HepG2 (cell line): ENCODE results near the gene ITGB1. TPM values are rescaled to one million over a fixed set of nuclear protein-coding genes. Genes with fewer than 3 reads are reported as not detected.

Source experiments
- FOXA1 ChIP-seq, 2 experiments: fragments of 450-650 bp in 1 of 2; sonication (generic) in 1 of 2; formaldehyde crosslinking in 1 of 2; IDR thresholded peaks; 2 replicates each; pipeline versions ENCODE4 v1.4.0 to v1.6.1; 2016 to 2020; ENCODE audit warnings: missing genetic modification reagents in 1 of 2
- GABPA ChIP-seq, 2 experiments: IDR thresholded peaks; 2 replicates each; pipeline ENCODE4 v1.6.1; 2011 to 2016; ENCODE audit warnings: low read depth in 2 of 2, low read length in 1 of 2, missing biosample characterization in 1 of 2, missing genetic modification characterization in 1 of 2
- ISX ChIP-seq: sonication (generic); formaldehyde crosslinking; conservative IDR thresholded peaks from 2 replicates; pipeline ENCODE4 v1.5.0; 2020; ENCODE audit warnings: missing genetic modification reagents
- JARID2 ChIP-seq: sonication (generic); formaldehyde crosslinking; IDR thresholded peaks from 2 replicates; pipeline ENCODE4 v1.8.1; 2023; ENCODE audit warnings: missing genetic modification reagents, inconsistent platforms; ENCODE audit not compliant: insufficient replicate concordance
- PAXIP1 ChIP-seq: sonication (generic); formaldehyde crosslinking; conservative IDR thresholded peaks from 2 replicates; pipeline ENCODE4 v1.4.0; 2020; ENCODE audit warnings: mild to moderate bottlenecking, missing genetic modification reagents, moderate library complexity
- THAP11 ChIP-seq: IDR thresholded peaks from 2 replicates; pipeline ENCODE4 v1.6.1; 2016; ENCODE audit warnings: missing biosample characterization, missing genetic modification reagents
- ZNF343 ChIP-seq: sonication (generic); formaldehyde crosslinking; IDR thresholded peaks from 2 replicates; pipeline ENCODE4 v1.4.0; 2020; ENCODE audit warnings: mild to moderate bottlenecking, missing genetic modification reagents
- ZNF646 ChIP-seq: sonication (generic); formaldehyde crosslinking; IDR thresholded peaks from 2 replicates; pipeline ENCODE4 v1.9.0; 2021; ENCODE audit warnings: mild to moderate bottlenecking, missing genetic modification reagents
- ZNF670 ChIP-seq: sonication (generic); formaldehyde crosslinking; IDR thresholded peaks from 2 replicates; pipeline ENCODE4 v1.8.0; 2022; ENCODE audit warnings: mild to moderate bottlenecking, missing genetic modification reagents, borderline replicate concordance
- polyA plus RNA-seq, 8 experiments: library from polyadenylated mRNA; depleted of rRNA in 3 of 8; stranded (reverse) in 7 of 8; unstranded in 1 of 8; fragments of >200 nt; fragmentation: Illumina TruSeq in 4 of 8; extraction: Trizol in 4 of 8; gene quantifications; 2 replicates each; pipeline versions ENCODE4 v1.2.1 to v1.2.3, GENCODE V29; 2011 to 2016; ENCODE audit warnings: low read depth in 4 of 8, missing spikeins in 1 of 8, mixed read lengths in 1 of 8; ENCODE audit not compliant: insufficient read depth in 1 of 8
- total RNA-seq, 5 experiments: library from RNA; depleted of rRNA; stranded (reverse); fragments of >200 nt; fragmentation: Illumina TruSeq; extraction: Trizol; gene quantifications; 2 replicates each; pipeline ENCODE4 v1.2.3, GENCODE V29; 2016; ENCODE audit warnings: low read depth in 1 of 5
- TF ChIP-seq, protein P1 (sequence below): sonication (generic); formaldehyde crosslinking; IDR thresholded peaks from 2 replicates; pipeline ENCODE4 v1.4.0; 2020; ENCODE audit warnings: mild to moderate bottlenecking, missing genetic modification reagents
- TF ChIP-seq, protein P2 (sequence below): sonication (generic); formaldehyde crosslinking; IDR thresholded peaks from 2 replicates; pipeline ENCODE4 v1.4.0; 2020; ENCODE audit warnings: missing genetic modification reagents

ITGB1 gene
- total and polyA plus RNA-seq, 2 of the 13 experiments (the other 11 are each of a cell fraction or from before 2014, with no cell fraction given): 190 to 204 TPM

- TF ChIP-seq, protein P1, sequence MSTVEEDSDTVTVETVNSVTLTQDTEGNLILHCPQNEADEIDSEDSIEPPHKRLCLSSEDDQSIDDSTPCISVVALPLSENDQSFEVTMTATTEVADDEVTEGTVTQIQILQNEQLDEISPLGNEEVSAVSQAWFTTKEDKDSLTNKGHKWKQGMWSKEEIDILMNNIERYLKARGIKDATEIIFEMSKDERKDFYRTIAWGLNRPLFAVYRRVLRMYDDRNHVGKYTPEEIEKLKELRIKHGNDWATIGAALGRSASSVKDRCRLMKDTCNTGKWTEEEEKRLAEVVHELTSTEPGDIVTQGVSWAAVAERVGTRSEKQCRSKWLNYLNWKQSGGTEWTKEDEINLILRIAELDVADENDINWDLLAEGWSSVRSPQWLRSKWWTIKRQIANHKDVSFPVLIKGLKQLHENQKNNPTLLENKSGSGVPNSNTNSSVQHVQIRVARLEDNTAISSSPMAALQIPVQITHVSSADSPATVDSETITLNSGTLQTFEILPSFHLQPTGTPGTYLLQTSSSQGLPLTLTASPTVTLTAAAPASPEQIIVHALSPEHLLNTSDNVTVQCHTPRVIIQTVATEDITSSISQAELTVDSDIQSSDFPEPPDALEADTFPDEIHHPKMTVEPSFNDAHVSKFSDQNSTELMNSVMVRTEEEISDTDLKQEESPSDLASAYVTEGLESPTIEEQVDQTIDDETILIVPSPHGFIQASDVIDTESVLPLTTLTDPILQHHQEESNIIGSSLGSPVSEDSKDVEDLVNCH (CRISPR knock-in tag): no peak
- TF ChIP-seq THAP11 (CRISPR knock-in tag) (peak; percentile 76), GABPA (IDR thresholded peaks at IDR 0.05; ENCODE audit: low read depth, low read length) (no peak), GABPA (CRISPR knock-in tag; IDR thresholded peaks at IDR 0.05; ENCODE audit: low read depth) (peak; percentile 80), JARID2 (CRISPR knock-in tag) (no peak), ZNF343 (CRISPR knock-in tag) (no peak), FOXA1 (IDR thresholded peaks at IDR 0.05) (no peak), FOXA1 (CRISPR knock-in tag; IDR thresholded peaks at IDR 0.05) (peak; percentile 47), PAXIP1 (CRISPR knock-in tag) (no peak; the same call in 1 of the 2 replicates), ZNF646 (CRISPR knock-in tag) (no peak), ISX (no peak), ZNF670 (CRISPR knock-in tag) (peak; percentile 84)
- TF ChIP-seq, protein P2, sequence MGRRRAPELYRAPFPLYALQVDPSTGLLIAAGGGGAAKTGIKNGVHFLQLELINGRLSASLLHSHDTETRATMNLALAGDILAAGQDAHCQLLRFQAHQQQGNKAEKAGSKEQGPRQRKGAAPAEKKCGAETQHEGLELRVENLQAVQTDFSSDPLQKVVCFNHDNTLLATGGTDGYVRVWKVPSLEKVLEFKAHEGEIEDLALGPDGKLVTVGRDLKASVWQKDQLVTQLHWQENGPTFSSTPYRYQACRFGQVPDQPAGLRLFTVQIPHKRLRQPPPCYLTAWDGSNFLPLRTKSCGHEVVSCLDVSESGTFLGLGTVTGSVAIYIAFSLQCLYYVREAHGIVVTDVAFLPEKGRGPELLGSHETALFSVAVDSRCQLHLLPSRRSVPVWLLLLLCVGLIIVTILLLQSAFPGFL (CRISPR knock-in tag): no peak
These were observed 22.8 kb upstream of the ITGB1 start (continued) for GRCh38 chr10:32980558-32981468.
